Esophagus (tissue), 2 donors: ENCODE measurements around the gene KRT34. TPM values are rescaled to one million over a fixed set of nuclear protein-coding genes. Genes with fewer than 3 reads are reported as not detected.

ENCODE experiments used
- H3K27ac ChIP-seq, 2 donors: one replicate each; pipeline ENCODE4 v1.5.1; 2013; ENCODE audit warnings: low read depth in 2 of 2, mild to moderate bottlenecking in 2 of 2, inconsistent platforms in 1 of 2, low read length in 1 of 2, moderate library complexity in 1 of 2
- H3K27me3 ChIP-seq, 2 donors: one replicate each; pipeline ENCODE4 v1.6.1; 2013; ENCODE audit warnings: low read length in 2 of 2, control low read depth in 1 of 2, mild to moderate bottlenecking in 1 of 2; ENCODE audit not compliant: insufficient read depth in 2 of 2, control insufficient read depth in 1 of 2
- H3K36me3 ChIP-seq, 2 donors: one replicate each; pipeline ENCODE4 v1.6.1; 2013; ENCODE audit warnings: low read length in 1 of 2; ENCODE audit not compliant: control insufficient read depth in 2 of 2, insufficient read depth in 2 of 2
- H3K4me1 ChIP-seq, 2 donors: one replicate each; pipeline ENCODE4 v1.6.1; 2013; ENCODE audit warnings: low read length in 1 of 2; ENCODE audit not compliant: control insufficient read depth in 2 of 2, insufficient read depth in 2 of 2
- H3K4me3 ChIP-seq, 2 donors: one replicate each; pipeline ENCODE4 v1.5.1; 2013; ENCODE audit warnings: low read length in 2 of 2, mild to moderate bottlenecking in 2 of 2, low read depth in 1 of 2, moderate library complexity in 1 of 2
- H3K9me3 ChIP-seq, 2 donors: one replicate each; pipeline ENCODE4 v1.6.1; 2013; ENCODE audit warnings: mild to moderate bottlenecking in 2 of 2, low read depth in 1 of 2, low read length in 1 of 2, moderate library complexity in 1 of 2; ENCODE audit not compliant: control insufficient read depth in 2 of 2, insufficient read depth in 1 of 2
- WGBS, 2 donors: extraction: QIAGEN DNeasy Blood & Tissue Kit; methylation state at CpG; one replicate each; pipeline ENCODE4 v1.1.7; 2013; 5-methylcytosine and 5-hydroxymethylcytosine counted together
- polyA plus RNA-seq, 2 donors: library from polyadenylated mRNA; stranded (reverse); fragments of 200-250 nt; gene quantifications; one replicate each; pipeline ENCODE4 v1.2.3, GENCODE V29; 2013
- donor health status: healthy with polysubstance abuse.
- donor health status: Bipolar disorder and iron deficiency.

KRT34 gene
- polyA plus RNA-seq, 2 donors, result 0.19 to 0.20 TPM

- Histone ChIP-seq H3K4me1 (peaks cover 2 to 16% of the 10 kb centered on the region in 2 donors), H3K36me3 (no peaks in the 10 kb centered on the region), H3K9me3 (no peaks in the 10 kb centered on the region), H3K27me3 (no peaks in the 10 kb centered on the region), H3K27ac (peak overlapping the region; percentile 40 to 63), H3K4me3 (no peak overlapping the region)
- 52 to 73% methylated on average over 10 of the region's 10 CpGs for WGBS, 2 donors
Measured at GRCh38 chr17:41394254-41394996, 12.3 kb upstream of the KRT34 start.

- WGBS, 2 donors, result 86% methylated on average over 9 to 10 of the region's 10 CpGs
- Histone ChIP-seq H3K36me3 (no peaks in the 10 kb centered on the region), H3K4me3 (no peak overlapping the region), H3K27me3 (no peaks in the 10 kb centered on the region), H3K9me3 (no peaks in the 10 kb centered on the region), H3K4me1 (peaks cover 2 to 16% of the 10 kb centered on the region in 2 donors), H3K27ac (peak overlapping the region; percentile 12 to 45)
Measured at GRCh38 chr17:41393826-41394225, 11.7 kb upstream of the KRT34 start.

- no peaks in the 10 kb centered on the region for H3K9me3 ChIP-seq
- WGBS, 2 donors, result 57 to 62% methylated on average over 5 of the region's 5 CpGs
- H3K27ac ChIP-seq, result peak overlapping the region in 1 of 2 donors; percentile 45
- H3K27me3 ChIP-seq, result no peaks in the 10 kb centered on the region
- H3K36me3 ChIP-seq, result no peaks in the 10 kb centered on the region
- peaks cover 2 to 16% of the 10 kb centered on the region in 2 donors for H3K4me1 ChIP-seq
- H3K4me3 ChIP-seq, result no peak overlapping the region
Measured at GRCh38 chr17:41393294-41393693, 11.2 kb upstream of the KRT34 start.

GRCh38 chr17:41392278-41392677 lies 10.2 kb upstream of the KRT34 start:
- H3K4me3 ChIP-seq, result no peak overlapping the region
- no peaks in the 10 kb centered on the region for H3K27me3 ChIP-seq
- WGBS, 2 donors, result 91 to 96% methylated on average over 1 of the region's 1 CpG
- no peaks in the 10 kb centered on the region for H3K9me3 ChIP-seq
- no peaks in the 10 kb centered on the region for H3K36me3 ChIP-seq
- H3K4me1 ChIP-seq, result peaks cover 2 to 16% of the 10 kb centered on the region in 2 donors
- no peak overlapping the region for H3K27ac ChIP-seq

GRCh38 chr17:41391535-41391934 lies 9.4 kb upstream of the KRT34 start:
- Histone ChIP-seq H3K4me3 (no peak overlapping the region), H3K36me3 (no peaks in the 10 kb centered on the region), H3K27ac (no peak overlapping the region), H3K9me3 (no peaks in the 10 kb centered on the region), H3K27me3 (no peaks in the 10 kb centered on the region), H3K4me1 (peaks cover 2 to 16% of the 10 kb centered on the region in 2 donors)
- 33 to 51% methylated on average over 2 of the region's 2 CpGs for WGBS, 2 donors

- Histone ChIP-seq H3K27ac (no peak overlapping the region), H3K36me3 (no peaks in the 10 kb centered on the region), H3K4me3 (no peak overlapping the region), H3K4me1 (peaks cover 2 to 14% of the 10 kb centered on the region in 2 donors), H3K27me3 (no peaks in the 10 kb centered on the region), H3K9me3 (no peaks in the 10 kb centered on the region)
- 68 to 78% methylated on average over 7 of the region's 7 CpGs for WGBS, 2 donors
Measured at GRCh38 chr17:41390411-41390938, 8.4 kb upstream of the KRT34 start.

- H3K4me3 ChIP-seq, result no peak overlapping the region
Measured at GRCh38 chr17:41387670-41388069, 5.6 kb upstream of the KRT34 start.

GRCh38 chr17:41386227-41386626 lies 4.1 kb upstream of the KRT34 start:
- Histone ChIP-seq H3K4me3 (no peak overlapping the region), H3K27ac (no peak overlapping the region), H3K4me1 (no peaks in the 10 kb centered on the region), H3K27me3 (no peaks in the 10 kb centered on the region), H3K9me3 (no peaks in the 10 kb centered on the region), H3K36me3 (no peaks in the 10 kb centered on the region)
- 98 to 100% methylated on average over 1 of the region's 1 CpG for WGBS, 2 donors

More at GRCh38 chr17:41387670-41388069, 5.6 kb upstream of the KRT34 start:
- Histone ChIP-seq H3K36me3 (no peaks in the 10 kb centered on the region), H3K27me3 (no peaks in the 10 kb centered on the region), H3K9me3 (no peaks in the 10 kb centered on the region), H3K4me1 (no peaks in the 10 kb centered on the region), H3K27ac (no peak overlapping the region)
- 82 to 86% methylated on average over 4 of the region's 4 CpGs for whole genome bisulfite sequencing, 2 donors

GRCh38 chr17:41383690-41384089 lies 1.6 kb upstream of the KRT34 start:
- 97% methylated on average over 1 of the region's 1 CpG for WGBS, 2 donors
- H3K4me1 ChIP-seq, result no peaks in the 10 kb centered on the region
- H3K9me3 ChIP-seq, result no peaks in the 10 kb centered on the region

GRCh38 chr17:41382394-41382793 lies 288 bp upstream of the KRT34 start:
- H3K4me3 ChIP-seq, result no peak overlapping the region
- no peaks in the 10 kb centered on the region for H3K4me1 ChIP-seq
- no peaks in the 10 kb centered on the region for H3K36me3 ChIP-seq
- H3K9me3 ChIP-seq, result no peaks in the 10 kb centered on the region
- no peaks in the 10 kb centered on the region for H3K27me3 ChIP-seq
- 93 to 94% methylated on average over 1 of the region's 1 CpG for WGBS, 2 donors
- no peak overlapping the region for H3K27ac ChIP-seq

More at GRCh38 chr17:41383690-41384089, 1.6 kb upstream of the KRT34 start:
- no peaks in the 10 kb centered on the region for H3K27me3 ChIP-seq
- H3K36me3 ChIP-seq, result no peaks in the 10 kb centered on the region
- no peak overlapping the region for H3K4me3 ChIP-seq
- H3K27ac ChIP-seq, result no peak overlapping the region
